Fibroblast of peridontal ligament (primary cell): ENCODE measurements around the gene G6PC1.
"Not testable (repeated sequence)": the region's sequence is repeated elsewhere in the genome, so short reads cannot be mapped to it uniquely, and the experiment has no call there.

Experiments used
- DNase-seq: peaks from one replicate; pipeline ENCODE4 v3.0.0-alpha.2; 2010; ENCODE audit errors: extremely low read depth

G6PC1 gene

GRCh38 chr17:42900460-42901331 lies at the start of gene G6PC1:
G6PC1 (plus strand) TSS chr17:42900799; CDS start chr17:42900877, 78 bp downstream.
- DNase-seq, result no peak

- no peak for DNase-seq
These were observed 49.6 kb upstream of the G6PC1 start, which contains the start of gene AOC3 for GRCh38 chr17:42850954-42851353. AOC3 (plus strand) TSS chr17:42851199; CDS start chr17:42851344, 145 bp downstream.

- DNase-seq, result not testable (repeated sequence)
These were observed 49.0 kb upstream of the G6PC1 start for GRCh38 chr17:42851371-42852240.

- no peak for DNase-seq
These were observed 48.2 kb upstream of the G6PC1 start for GRCh38 chr17:42852351-42852750.

GRCh38 chr17:42853004-42853403 lies 47.6 kb upstream of the G6PC1 start:
- no peak for DNase-seq

GRCh38 chr17:42853597-42853967 lies 47.0 kb upstream of the G6PC1 start:
- no peak for DNase-seq

- no peak for DNase-seq
These were observed 46.4 kb upstream of the G6PC1 start for GRCh38 chr17:42853968-42854790.

GRCh38 chr17:42855048-42855596 lies 45.5 kb upstream of the G6PC1 start:
- no peak for DNase-seq

GRCh38 chr17:42856093-42856492 lies 44.5 kb upstream of the G6PC1 start:
- not testable (repeated sequence) for DNase-seq

GRCh38 chr17:42856516-42856915 lies 44.1 kb upstream of the G6PC1 start:
- DNase-seq, result not testable (repeated sequence)

- DNase-seq, result no peak
These were observed 43.2 kb upstream of the G6PC1 start for GRCh38 chr17:42857389-42857788.

- DNase-seq, result no peak
These were observed 34.9 kb upstream of the G6PC1 start for GRCh38 chr17:42865638-42866094.

GRCh38 chr17:42866216-42866615 lies 34.4 kb upstream of the G6PC1 start:
- no peak for DNase-seq

GRCh38 chr17:42866631-42867575 lies 33.7 kb upstream of the G6PC1 start:
- no peak for DNase-seq

GRCh38 chr17:42867694-42868261 lies 32.8 kb upstream of the G6PC1 start:
- not testable (repeated sequence) for DNase-seq

- no peak for DNase-seq
These were observed 32.3 kb upstream of the G6PC1 start for GRCh38 chr17:42868338-42868737.

- DNase-seq, result no peak
These were observed 29.0 kb upstream of the G6PC1 start for GRCh38 chr17:42871647-42872046.

- no peak for DNase-seq
These were observed 28.2 kb upstream of the G6PC1 start for GRCh38 chr17:42872251-42872965.

GRCh38 chr17:42873315-42873714 lies 27.3 kb upstream of the G6PC1 start:
- no peak for DNase-seq
